GM10266 (cell line): ENCODE measurements around the gene MOCOS.
"Not testable (repeated sequence)": the region's sequence is repeated elsewhere in the genome, so short reads cannot be mapped to it uniquely, and the experiment has no call there.

Experiments
- DNase-seq: peaks from one replicate; pipeline ENCODE4 v3.0.0; 2012; ENCODE audit errors: extremely low spot score
- TF ChIP-seq, protein P1 (sequence below): IDR thresholded peaks from 2 replicates; pipeline ENCODE4 v1.5.1; 2012; ENCODE audit warnings: mild to moderate bottlenecking, low read depth; ENCODE audit not compliant: control insufficient read depth, insufficient read depth; ENCODE audit errors: missing control alignments

MOCOS gene

DNA sequence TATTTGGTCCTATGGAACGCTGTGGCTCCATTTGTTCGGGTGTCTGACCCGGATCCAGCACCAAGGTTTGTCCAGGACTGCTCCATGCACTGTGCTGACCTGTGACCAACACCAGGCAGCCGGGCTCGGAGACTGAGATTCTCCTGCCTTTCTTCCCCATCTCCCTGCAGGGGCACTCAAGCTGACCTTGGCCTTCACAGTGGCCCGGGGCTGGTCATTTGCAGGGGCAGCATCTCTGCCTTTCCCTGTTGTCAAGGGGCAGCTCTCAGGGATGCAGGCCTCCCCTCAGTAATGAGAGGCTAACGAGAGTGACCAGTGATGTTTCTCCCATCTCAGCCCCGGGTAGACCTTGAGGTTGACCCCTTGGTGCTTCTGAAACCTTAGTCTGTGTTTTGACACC, 27.5 kb downstream of the MOCOS start:
- TF ChIP-seq, protein P1, sequence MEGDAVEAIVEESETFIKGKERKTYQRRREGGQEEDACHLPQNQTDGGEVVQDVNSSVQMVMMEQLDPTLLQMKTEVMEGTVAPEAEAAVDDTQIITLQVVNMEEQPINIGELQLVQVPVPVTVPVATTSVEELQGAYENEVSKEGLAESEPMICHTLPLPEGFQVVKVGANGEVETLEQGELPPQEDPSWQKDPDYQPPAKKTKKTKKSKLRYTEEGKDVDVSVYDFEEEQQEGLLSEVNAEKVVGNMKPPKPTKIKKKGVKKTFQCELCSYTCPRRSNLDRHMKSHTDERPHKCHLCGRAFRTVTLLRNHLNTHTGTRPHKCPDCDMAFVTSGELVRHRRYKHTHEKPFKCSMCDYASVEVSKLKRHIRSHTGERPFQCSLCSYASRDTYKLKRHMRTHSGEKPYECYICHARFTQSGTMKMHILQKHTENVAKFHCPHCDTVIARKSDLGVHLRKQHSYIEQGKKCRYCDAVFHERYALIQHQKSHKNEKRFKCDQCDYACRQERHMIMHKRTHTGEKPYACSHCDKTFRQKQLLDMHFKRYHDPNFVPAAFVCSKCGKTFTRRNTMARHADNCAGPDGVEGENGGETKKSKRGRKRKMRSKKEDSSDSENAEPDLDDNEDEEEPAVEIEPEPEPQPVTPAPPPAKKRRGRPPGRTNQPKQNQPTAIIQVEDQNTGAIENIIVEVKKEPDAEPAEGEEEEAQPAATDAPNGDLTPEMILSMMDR = no peak
- no peak for DNase-seq

DNA sequence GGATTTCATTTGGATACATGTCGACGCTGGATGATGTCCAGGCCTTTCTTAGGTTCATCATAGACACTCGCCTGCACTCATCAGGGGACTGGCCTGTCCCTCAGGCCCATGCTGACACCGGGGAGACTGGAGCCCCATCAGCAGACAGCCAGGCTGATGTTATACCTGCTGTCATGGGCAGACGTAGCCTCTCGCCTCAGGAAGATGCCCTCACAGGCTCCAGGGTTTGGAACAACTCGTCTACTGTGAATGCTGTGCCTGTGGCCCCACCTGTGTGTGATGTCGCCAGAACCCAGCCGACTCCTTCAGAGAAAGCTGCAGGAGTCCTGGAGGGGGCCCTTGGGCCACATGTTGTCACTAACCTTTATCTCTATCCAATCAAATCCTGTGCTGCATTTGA, 28.3 kb downstream of the MOCOS start:
- no peak for DNase-seq
- TF ChIP-seq, protein P1 = no peak

DNA sequence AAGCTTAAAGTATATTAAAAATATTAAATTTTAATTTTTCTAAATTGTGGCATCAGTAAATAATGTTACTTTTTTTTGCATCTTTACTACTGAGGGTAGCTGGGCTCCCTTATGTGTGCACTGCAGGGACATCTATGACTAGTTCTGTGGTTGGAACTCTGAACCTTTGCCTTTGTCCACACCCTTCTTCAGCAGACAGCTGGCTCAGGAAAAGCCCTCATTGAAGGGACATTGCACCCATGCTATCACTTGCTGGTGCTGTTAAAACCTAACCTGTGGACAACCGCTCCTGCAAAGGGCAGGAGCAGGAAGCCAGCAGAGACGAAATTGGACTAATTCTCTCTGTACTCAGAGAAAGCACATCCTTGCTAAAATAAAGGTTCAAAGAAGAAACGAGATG, 30.1 kb downstream of the MOCOS start:
- TF ChIP-seq, protein P1 = no peak
- DNase-seq = no peak

DNA sequence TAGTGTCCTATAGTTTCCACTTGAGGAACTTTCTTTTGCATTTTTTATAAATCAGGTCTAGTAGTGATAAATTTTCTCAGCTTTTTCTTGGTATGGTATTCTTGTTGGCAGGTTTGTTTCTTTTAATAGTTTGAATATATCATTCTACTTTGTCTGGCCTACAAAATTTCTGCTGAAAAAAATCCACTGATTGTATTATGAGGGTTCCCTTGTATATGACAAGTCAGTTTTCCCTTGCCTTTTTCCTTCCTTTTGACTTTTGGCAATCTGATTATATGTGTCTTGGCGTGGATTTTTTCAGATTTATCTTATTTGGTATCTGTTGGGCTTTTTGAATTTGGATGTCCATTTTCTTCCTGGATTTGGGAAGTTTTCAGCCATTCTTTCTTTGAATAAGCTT, 41.9 kb downstream of the MOCOS start:
- TF ChIP-seq, protein P1 = no peak
- DNase-seq = no peak

DNA sequence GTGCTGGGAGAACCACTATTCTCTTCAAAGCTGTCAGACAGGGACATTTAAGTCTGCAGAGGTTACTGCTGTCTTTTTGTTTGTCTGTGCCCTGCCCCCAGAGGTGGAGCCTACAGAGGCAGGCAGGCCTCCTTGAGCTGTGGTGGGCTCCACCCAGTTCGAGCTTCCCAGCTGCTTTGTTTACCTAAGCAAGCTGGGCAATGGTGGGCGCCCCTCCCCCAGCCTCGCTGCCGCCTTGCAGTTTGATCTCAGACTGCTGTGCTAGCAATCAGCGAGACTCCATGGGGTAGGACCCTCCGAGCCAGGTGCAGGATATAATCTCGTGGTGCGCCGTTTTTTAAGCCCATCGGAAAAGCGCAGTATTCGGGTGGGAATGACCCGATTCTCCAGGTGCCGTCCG, 53.2 kb downstream of the MOCOS start:
- not testable (repeated sequence) for DNase-seq

DNA sequence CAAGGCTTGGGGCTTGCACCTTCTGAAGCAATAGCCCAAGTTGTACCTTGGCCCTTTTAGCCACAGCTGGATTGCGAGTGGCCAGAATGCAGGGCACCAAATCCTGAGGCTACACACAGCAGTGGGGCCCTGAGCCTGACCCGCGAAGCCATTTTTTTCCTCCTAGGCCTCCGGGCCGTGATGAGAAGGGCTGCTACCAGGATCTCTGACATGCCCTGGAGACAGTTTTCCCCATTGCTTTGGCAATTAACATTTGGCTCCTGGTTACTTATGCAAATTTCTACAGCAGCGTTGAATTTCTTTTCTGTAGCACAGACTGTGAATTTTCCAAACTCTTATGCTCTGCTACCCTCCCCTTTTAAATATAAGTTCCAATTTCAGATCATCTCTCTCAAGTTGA, 54.5 kb downstream of the MOCOS start:
- no peak for DNase-seq
- TF ChIP-seq, protein P1 = no peak

DNA sequence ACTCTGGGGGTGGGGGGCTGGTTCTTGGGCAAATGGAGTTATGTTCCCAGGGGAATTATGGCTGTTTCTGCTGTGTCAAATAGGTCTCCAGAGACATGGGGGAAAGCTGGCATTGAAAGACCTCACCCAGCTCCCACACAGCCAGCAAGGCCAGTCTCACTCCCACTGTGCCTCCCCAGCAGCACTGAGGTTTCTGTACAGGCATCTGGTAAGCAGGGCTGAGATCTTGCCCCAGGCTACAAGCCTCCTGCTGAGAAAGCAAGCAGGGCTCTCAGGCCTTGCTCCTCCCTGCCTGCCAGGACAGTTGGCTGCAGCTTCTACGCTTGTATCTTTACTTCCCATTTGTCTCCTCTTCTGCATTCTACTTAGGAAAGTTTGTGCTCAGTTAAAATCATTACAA, 59.7 kb downstream of the MOCOS start:
- DNase-seq = no peak
- TF ChIP-seq, protein P1 = no peak

DNA sequence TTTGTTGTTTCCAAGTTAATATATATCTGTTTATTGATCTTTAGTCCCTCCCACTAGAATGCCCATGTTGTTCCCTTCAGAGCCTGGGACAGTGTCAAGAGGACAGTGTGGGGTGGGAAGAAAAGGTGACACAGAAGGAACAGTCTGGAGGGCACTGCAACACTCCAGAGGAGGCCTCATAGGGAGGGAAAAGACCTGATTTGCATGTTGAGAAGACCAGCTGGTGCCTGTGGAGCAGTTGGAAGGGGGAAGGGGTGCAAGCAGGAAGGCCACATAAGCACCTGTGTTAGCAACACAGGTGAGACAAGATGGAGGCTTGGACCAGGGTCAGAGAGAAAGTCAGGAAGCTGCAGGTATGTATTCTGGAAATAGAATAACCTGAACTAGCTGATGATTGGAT, 62.1 kb downstream of the MOCOS start:
- TF ChIP-seq, protein P1 = no peak
- DNase-seq = no peak
